Measurements from ENCODE around the gene DNAH2. TPM values are rescaled to one million over a fixed set of nuclear protein-coding genes. Genes with fewer than 3 reads are reported as not detected.
A peak's percentile ranks its signal among the peaks of the same experiment; 100 is the strongest.

The DNAH2 gene
- total and polyA plus RNA-seq, 4 donors: 1.5 to 14.0 (median 7.6) TPM

DNA sequence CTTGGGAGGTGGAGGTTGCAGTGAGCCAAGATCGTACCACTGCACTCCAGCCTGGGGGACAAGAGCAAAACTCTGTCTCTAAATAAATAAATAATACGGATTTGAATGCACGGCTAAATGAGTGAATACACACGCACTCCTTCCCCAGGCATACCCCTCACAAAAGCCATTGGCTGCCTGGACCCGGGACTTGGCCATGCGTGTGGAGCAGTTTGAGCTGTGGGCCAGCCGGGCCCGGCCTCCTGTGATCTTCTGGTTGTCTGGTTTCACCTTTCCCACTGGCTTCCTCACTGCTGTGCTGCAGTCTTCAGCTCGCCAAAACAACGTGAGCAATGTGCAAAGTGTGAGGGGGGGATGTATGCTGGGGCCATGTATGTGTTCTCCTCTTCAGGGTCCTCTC lies 114.9 kb downstream of the DNAH2 start:
- H3K27ac ChIP-seq (ENCODE audit: low read depth in 1 of 2, low read length in 1 of 2): no peak overlapping the region
- H3K4me3 ChIP-seq: no peak overlapping the region
- H3K9ac ChIP-seq (ENCODE audit: insufficient read depth in 1 of 2, low read length in 2 of 2): no peak overlapping the region
- ATAC-seq (ENCODE audit: insufficient read depth, low FRiP score): no peak
- no peaks in the 10 kb centered on the region for H3K36me3 ChIP-seq (ENCODE audit: control insufficient read depth in 4 of 4, insufficient read depth in 4 of 4, low read length in 4 of 4)
- 89 to 91% methylated on average over 10 of the region's 10 CpGs for WGBS, 2 donors
- peaks cover 0 to 5% (median 0%) of the 10 kb centered on the region in 3 donors for H3K27me3 ChIP-seq (ENCODE audit: control insufficient read depth in 3 of 3, insufficient read depth in 3 of 3, low read length in 2 of 3)
- H3K4me1 ChIP-seq (ENCODE audit: control insufficient read depth in 5 of 5, insufficient read depth in 5 of 5, low read length in 5 of 5): peaks cover 3 to 26% (median 6%) of the 10 kb centered on the region in 5 donors
- TF ChIP-seq, protein P1, sequence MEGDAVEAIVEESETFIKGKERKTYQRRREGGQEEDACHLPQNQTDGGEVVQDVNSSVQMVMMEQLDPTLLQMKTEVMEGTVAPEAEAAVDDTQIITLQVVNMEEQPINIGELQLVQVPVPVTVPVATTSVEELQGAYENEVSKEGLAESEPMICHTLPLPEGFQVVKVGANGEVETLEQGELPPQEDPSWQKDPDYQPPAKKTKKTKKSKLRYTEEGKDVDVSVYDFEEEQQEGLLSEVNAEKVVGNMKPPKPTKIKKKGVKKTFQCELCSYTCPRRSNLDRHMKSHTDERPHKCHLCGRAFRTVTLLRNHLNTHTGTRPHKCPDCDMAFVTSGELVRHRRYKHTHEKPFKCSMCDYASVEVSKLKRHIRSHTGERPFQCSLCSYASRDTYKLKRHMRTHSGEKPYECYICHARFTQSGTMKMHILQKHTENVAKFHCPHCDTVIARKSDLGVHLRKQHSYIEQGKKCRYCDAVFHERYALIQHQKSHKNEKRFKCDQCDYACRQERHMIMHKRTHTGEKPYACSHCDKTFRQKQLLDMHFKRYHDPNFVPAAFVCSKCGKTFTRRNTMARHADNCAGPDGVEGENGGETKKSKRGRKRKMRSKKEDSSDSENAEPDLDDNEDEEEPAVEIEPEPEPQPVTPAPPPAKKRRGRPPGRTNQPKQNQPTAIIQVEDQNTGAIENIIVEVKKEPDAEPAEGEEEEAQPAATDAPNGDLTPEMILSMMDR (IDR thresholded peaks at IDR 0.05; ENCODE audit: control extremely low read depth, extremely low read depth): no peak
- no peak for DNase-seq
- H3K9me3 ChIP-seq (ENCODE audit: control insufficient read depth in 4 of 4, insufficient read depth in 3 of 4, low read length in 3 of 4): no peaks in the 10 kb centered on the region

DNA sequence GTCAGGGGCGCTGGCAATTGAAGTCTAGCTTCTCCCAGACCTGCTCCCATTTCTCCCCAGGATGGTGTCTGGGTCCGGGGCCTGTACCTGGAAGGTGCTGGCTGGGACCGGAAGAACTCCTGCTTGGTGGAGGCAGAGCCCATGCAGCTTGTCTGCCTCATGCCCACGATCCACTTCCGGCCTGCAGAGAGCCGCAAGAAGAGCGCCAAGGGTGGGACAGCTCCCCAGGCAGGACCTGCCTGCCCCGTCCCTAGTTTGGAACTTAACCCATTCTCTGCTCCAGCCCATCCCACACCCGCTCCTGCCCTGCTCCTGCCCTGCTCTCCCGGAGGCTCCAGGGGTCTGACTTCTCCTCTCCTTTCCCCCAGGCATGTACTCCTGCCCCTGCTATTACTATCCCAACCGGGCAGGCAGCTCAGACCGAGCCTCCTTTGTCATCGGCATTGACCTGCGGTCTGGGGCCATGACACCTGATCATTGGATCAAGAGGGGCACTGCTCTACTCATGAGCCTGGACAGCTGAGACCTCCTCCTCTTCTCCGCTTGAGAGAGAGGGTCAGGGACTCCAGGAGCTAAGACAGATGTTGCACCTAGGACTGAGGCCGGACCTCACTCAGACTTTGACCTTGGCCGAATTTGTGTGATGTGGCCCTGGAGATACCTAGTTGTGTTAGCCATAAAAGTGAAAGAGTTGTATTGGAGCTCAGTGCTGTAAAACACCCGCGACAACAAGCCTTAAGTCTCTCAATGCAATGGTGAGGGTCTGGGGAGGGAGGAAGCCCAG lies 115.7 kb downstream of the DNAH2 start:
- Histone ChIP-seq H3K36me3 (ENCODE audit: control insufficient read depth in 4 of 4, insufficient read depth in 4 of 4, low read length in 4 of 4) (no peaks in the 10 kb centered on the region), H3K9me3 (ENCODE audit: control insufficient read depth in 4 of 4, insufficient read depth in 3 of 4, low read length in 3 of 4) (no peaks in the 10 kb centered on the region), H3K27ac (ENCODE audit: low read depth in 1 of 2, low read length in 1 of 2) (peak overlapping the region; percentile 58 to 77), H3K4me1 (ENCODE audit: control insufficient read depth in 5 of 5, insufficient read depth in 5 of 5, low read length in 5 of 5) (peaks cover 3 to 32% (median 7%) of the 10 kb centered on the region in 5 donors), H3K4me3 (no peak overlapping the region), H3K27me3 (ENCODE audit: control insufficient read depth in 3 of 3, insufficient read depth in 3 of 3, low read length in 2 of 3) (peaks cover 0 to 1% (median 0%) of the 10 kb centered on the region in 3 donors), H3K9ac (ENCODE audit: insufficient read depth in 1 of 2, low read length in 2 of 2) (no peak overlapping the region)
- 49 to 62% methylated on average over 19 of the region's 19 CpGs for WGBS, 2 donors
- TF ChIP-seq, protein P1 (IDR thresholded peaks at IDR 0.05; ENCODE audit: control extremely low read depth, extremely low read depth): no peak
- DNase-seq (no peak), ATAC-seq (ENCODE audit: insufficient read depth, low FRiP score) (no peak)

DNA sequence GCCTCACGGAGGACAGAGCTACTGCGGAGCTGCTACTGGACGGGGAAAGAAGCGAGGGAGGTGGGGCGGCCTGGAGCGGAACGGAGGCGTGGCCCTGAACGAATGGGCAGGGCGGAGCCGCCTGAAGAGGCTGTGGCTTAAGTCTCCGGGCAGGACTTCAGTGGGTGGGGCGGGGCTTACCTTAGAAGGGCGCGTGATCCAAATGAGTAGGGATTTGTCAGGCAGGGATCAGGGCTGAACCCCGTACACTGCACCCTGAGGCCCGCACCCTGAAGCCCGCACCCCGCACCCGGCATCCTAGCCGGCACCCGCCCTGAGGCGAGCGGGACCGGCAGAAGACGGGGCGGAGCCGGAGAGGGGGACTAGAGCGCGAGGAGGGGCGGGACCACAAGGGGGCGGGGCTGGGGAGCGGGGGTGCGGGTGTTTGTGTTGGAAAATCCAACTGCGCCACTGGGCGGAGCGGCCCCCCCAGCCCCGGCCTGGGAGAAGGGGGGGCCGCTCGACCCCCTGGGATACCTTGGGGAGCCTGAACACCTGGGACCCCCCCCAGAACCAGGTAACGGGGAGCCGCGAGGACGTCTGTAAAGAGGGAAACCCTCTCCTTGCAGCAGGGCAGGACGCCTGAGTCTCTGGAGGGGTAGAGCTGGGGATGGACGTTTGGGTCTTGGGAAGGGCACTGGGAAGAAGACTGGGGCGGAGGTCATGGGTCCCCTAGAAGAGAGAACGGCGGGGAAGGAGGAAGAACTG lies 116.4 kb downstream of the DNAH2 start, which contains the start of gene KDM6B:
Gene KDM6B (plus strand): TSS at position 423 of the 747 bp plus-strand sequence. CDS start 11,338 bp downstream, outside the sequence.
- DNase-seq (peak; percentile 94 to 96 (median 95)), ATAC-seq (ENCODE audit: insufficient read depth, low FRiP score) (peak; percentile 62)
- WGBS, 2 donors: 0% methylated on average over 45 to 49 of the region's 49 CpGs
- no peaks in the 10 kb centered on the region for H3K36me3 ChIP-seq (ENCODE audit: control insufficient read depth in 4 of 4, insufficient read depth in 4 of 4, low read length in 4 of 4)
- peak within 1 kb of the TSS; percentile 94 to 98 for H3K27ac ChIP-seq (ENCODE audit: low read depth in 1 of 2, low read length in 1 of 2)
- H3K4me1 ChIP-seq (ENCODE audit: control insufficient read depth in 5 of 5, insufficient read depth in 5 of 5, low read length in 5 of 5): peaks cover 7 to 38% (median 14%) of the 10 kb centered on the region in 5 donors
- peak within 1 kb of the TSS; percentile 54 for H3K4me3 ChIP-seq
- TF ChIP-seq, protein P1 (IDR thresholded peaks at IDR 0.05; ENCODE audit: control extremely low read depth, extremely low read depth): no peak
- no peaks in the 10 kb centered on the region for H3K27me3 ChIP-seq (ENCODE audit: control insufficient read depth in 3 of 3, insufficient read depth in 3 of 3, low read length in 2 of 3)
- no peaks in the 10 kb centered on the region for H3K9me3 ChIP-seq (ENCODE audit: control insufficient read depth in 4 of 4, insufficient read depth in 3 of 4, low read length in 3 of 4)
- peak within 1 kb of the TSS; percentile 82 to 84 for H3K9ac ChIP-seq (ENCODE audit: insufficient read depth in 1 of 2, low read length in 2 of 2)

Measured in lung (tissue), 12 donors.